ENCODE measurements around the gene VEGFA. TPM values are rescaled to one million over a fixed set of nuclear protein-coding genes. Genes with fewer than 3 reads are reported as not detected.

VEGFA gene
- total RNA-seq, 2 experiments from 2014 or later, result 64.6 to 72.8 TPM

DNA sequence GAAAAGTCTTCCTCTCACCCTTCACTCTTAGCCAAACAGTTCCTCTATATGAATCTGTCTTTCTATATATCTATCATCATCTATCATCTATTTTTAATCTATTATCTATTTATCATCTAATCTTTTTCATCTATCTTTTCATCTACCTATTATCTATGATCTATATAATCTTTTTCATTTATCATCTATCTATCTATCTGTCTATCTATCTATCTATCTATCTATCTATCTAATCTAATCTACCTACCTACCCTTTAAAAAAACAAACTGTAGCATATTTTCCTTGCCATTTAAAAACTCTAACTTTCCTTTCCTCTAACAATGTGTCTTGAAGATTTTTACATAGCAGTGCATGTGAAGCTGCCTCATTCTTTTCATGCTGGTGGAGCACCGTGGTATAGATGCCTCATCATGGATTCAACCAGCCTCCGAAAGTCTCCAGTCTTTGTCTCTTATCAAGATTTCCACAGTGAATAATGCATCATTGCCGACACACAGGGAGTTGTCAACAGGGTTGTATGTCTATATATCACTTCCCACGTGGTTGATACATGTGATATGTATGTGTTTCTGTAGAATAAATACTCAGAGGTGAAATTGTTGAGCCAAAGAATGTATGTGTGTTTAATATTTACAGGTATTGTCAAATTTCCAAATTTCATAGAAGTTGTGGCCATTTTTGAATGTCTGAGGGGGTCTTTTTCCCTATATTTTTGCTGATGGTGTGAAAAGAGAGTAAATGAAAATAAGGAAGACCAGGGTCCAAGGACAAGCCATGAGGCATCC is 51.3 kb downstream of the VEGFA start:
- Mint-ChIP-seq H3K9me3 (ENCODE audit: low read depth) (no peaks in the 10 kb centered on the region), H3K27me3 (no peaks in the 10 kb centered on the region), H3K36me3 (ENCODE audit: low read depth) (no peaks in the 10 kb centered on the region), H3K4me1 (no peaks in the 10 kb centered on the region), H3K27ac (no peak overlapping the region), H3K4me3 (no peak overlapping the region)
- ATAC-seq (no peak), DNase-seq (no peak)
- POLR2A ChIA-PET, result no interaction called here
- intact Hi-C loops (cut with DNase I, micrococcal nuclease), result no loop called here
- CTCF ChIA-PET, result no interaction called here

- Mint-ChIP-seq H3K4me1 (no peaks in the 10 kb centered on the region), H3K4me3 (no peak overlapping the region), H3K27me3 (no peaks in the 10 kb centered on the region), H3K9me3 (ENCODE audit: low read depth) (no peaks in the 10 kb centered on the region), H3K36me3 (ENCODE audit: low read depth) (no peaks in the 10 kb centered on the region), H3K27ac (no peak overlapping the region)
- POLR2A ChIA-PET, result no interaction called here
- DNase-seq, result no peak
- intact Hi-C loops (cut with DNase I, micrococcal nuclease), result no loop called here
- ATAC-seq, result no peak
- CTCF ChIA-PET, result no interaction called here
Measured at GRCh38 chr6:43823390-43823789, 53.4 kb downstream of the VEGFA start.

GRCh38 chr6:43823879-43824702 is 54.1 kb downstream of the VEGFA start:
- intact Hi-C loops (cut with DNase I, micrococcal nuclease), result no loop called here
- ATAC-seq, result no peak
- CTCF ChIA-PET, result no interaction called here
- Mint-ChIP-seq H3K36me3 (ENCODE audit: low read depth) (no peaks in the 10 kb centered on the region), H3K4me3 (no peak overlapping the region), H3K4me1 (no peaks in the 10 kb centered on the region), H3K9me3 (ENCODE audit: low read depth) (no peaks in the 10 kb centered on the region), H3K27ac (no peak overlapping the region), H3K27me3 (no peaks in the 10 kb centered on the region)
- DNase-seq, result no peak
- POLR2A ChIA-PET, result no interaction called here

GRCh38 chr6:43824703-43825064 is 54.7 kb downstream of the VEGFA start:
- no peaks in the 10 kb centered on the region for H3K27me3 Mint-ChIP-seq
- intact Hi-C loops (cut with DNase I, micrococcal nuclease), result no loop called here
- DNase-seq, result no peak
- ChIA-PET POLR2A (interaction anchor here (0.7 kb wide), 1 partner anchor 31 kb away, joined by 5 read pairs; no protein-coding TSS in a partner anchor), CTCF (no interaction called here)
- no peaks in the 10 kb centered on the region for H3K9me3 Mint-ChIP-seq (ENCODE audit: low read depth)
- H3K36me3 Mint-ChIP-seq (ENCODE audit: low read depth), result no peaks in the 10 kb centered on the region
- no peak for ATAC-seq
- no peak overlapping the region for H3K27ac Mint-ChIP-seq
- H3K4me3 Mint-ChIP-seq, result no peak overlapping the region
- no peaks in the 10 kb centered on the region for H3K4me1 Mint-ChIP-seq

- H3K4me1 Mint-ChIP-seq, result no peaks in the 10 kb centered on the region
- ChIA-PET POLR2A (interaction anchor here (0.5 to 0.7 kb wide), 2 partner anchors 31 to 261 kb away, joined by 4 to 5 read pairs; no protein-coding TSS in a partner anchor), CTCF (no interaction called here)
- H3K27ac Mint-ChIP-seq, result no peak overlapping the region
- no peaks in the 10 kb centered on the region for H3K36me3 Mint-ChIP-seq (ENCODE audit: low read depth)
- H3K4me3 Mint-ChIP-seq, result no peak overlapping the region
- ATAC-seq (no peak), DNase-seq (no peak)
- H3K9me3 Mint-ChIP-seq (ENCODE audit: low read depth), result no peaks in the 10 kb centered on the region
- intact Hi-C loops (cut with DNase I, micrococcal nuclease), result no loop called here
- H3K27me3 Mint-ChIP-seq, result no peaks in the 10 kb centered on the region
Measured at GRCh38 chr6:43825187-43826115, 55.4 kb downstream of the VEGFA start.

DNA sequence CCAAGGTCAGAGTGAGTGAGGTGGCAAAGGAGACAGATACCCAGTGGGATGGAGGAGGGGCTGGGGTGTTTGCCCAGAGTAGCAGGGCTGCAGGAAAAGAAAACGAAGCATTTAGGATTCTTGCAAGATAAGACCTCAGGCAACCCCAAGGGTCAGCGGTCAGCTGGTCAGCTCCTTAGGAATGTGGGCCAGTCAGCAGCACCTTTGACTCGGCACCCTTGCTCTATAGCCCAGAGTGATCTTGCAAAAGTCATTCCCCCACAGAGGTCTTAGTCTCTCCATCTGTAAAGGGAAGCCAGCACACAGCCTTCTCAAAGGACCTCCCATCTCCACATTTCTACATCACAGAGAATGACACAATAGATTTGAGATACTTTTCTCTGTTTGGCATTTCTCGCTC is 56.7 kb downstream of the VEGFA start:
- no peaks in the 10 kb centered on the region for H3K4me1 Mint-ChIP-seq
- ChIA-PET CTCF (no interaction called here), POLR2A (no interaction called here)
- no peak overlapping the region for H3K4me3 Mint-ChIP-seq
- no peaks in the 10 kb centered on the region for H3K9me3 Mint-ChIP-seq (ENCODE audit: low read depth)
- no peak overlapping the region for H3K27ac Mint-ChIP-seq
- ATAC-seq (no peak), DNase-seq (no peak)
- H3K36me3 Mint-ChIP-seq (ENCODE audit: low read depth), result no peaks in the 10 kb centered on the region
- H3K27me3 Mint-ChIP-seq, result no peaks in the 10 kb centered on the region
- intact Hi-C loops (cut with DNase I, micrococcal nuclease), result no loop called here

GRCh38 chr6:43827898-43828297 is 57.9 kb downstream of the VEGFA start:
- intact Hi-C loops (cut with DNase I, micrococcal nuclease), result no loop called here
- no peaks in the 10 kb centered on the region for H3K27me3 Mint-ChIP-seq
- DNase-seq (no peak), ATAC-seq (no peak)
- POLR2A ChIA-PET, result no interaction called here
- H3K4me1 Mint-ChIP-seq, result no peaks in the 10 kb centered on the region
- no peaks in the 10 kb centered on the region for H3K36me3 Mint-ChIP-seq (ENCODE audit: low read depth)
- H3K9me3 Mint-ChIP-seq (ENCODE audit: low read depth), result no peaks in the 10 kb centered on the region
- CTCF ChIA-PET, result interaction anchor here (0.5 to 0.6 kb wide), 2 partner anchors 39 to 341 kb away, joined by 3 read pairs; no protein-coding TSS in a partner anchor
- no peak overlapping the region for H3K4me3 Mint-ChIP-seq
- no peak overlapping the region for H3K27ac Mint-ChIP-seq

DNA sequence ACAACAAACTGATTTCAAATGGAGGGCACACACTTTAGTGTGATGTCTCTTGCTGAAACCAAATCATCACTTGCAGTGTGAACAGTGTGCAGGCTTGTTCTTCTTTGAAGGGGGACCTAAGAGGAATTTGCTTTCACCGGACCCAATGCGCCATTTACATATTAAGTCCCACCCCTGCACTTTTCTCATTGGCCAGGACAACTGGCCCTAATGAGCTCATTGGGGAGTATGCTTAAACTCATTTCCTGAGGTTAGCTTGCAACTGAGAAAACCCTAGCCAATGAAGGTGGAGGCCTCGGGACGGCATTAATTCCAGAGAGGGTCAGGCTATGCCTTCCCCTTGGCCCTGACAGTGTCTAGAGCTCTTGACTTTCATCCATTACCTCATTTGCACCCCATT is 58.7 kb downstream of the VEGFA start:
- Mint-ChIP-seq H3K4me3 (no peak overlapping the region), H3K27ac (no peak overlapping the region), H3K4me1 (no peaks in the 10 kb centered on the region), H3K9me3 (ENCODE audit: low read depth) (no peaks in the 10 kb centered on the region), H3K36me3 (ENCODE audit: low read depth) (no peaks in the 10 kb centered on the region), H3K27me3 (no peaks in the 10 kb centered on the region)
- ChIA-PET POLR2A (no interaction called here), CTCF (interaction anchor here (0.5 to 0.8 kb wide), 3 partner anchors 29 to 509 kb away, joined by 3 to 4 read pairs (median 3); no protein-coding TSS in a partner anchor)
- no peak for DNase-seq
- intact Hi-C loops (cut with DNase I, micrococcal nuclease), result no loop called here
- no peak for ATAC-seq

DNA sequence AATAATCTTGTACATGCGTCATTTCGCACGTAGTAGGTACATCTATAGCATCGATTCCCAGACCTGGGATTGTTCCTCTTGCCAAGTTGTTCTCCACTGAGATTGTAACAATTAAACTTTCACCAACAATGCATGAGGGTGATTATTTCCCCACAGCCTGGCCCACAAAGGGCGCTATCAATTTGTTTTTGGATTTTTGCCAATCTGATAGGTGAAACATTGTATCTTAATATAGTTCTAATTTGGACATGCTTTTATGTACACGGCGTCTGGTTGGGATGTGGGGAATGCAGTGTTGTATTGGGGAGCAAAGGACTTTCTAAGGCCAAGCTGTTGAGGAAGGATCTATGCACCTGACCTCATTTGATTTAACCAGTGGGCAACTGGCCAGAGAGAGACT is 59.5 kb downstream of the VEGFA start:
- DNase-seq, result no peak
- ChIA-PET CTCF (interaction anchor here (0.8 kb wide), 1 partner anchor 508 kb away, joined by 3 read pairs; no protein-coding TSS in a partner anchor), POLR2A (interaction anchor here (0.6 kb wide), 1 partner anchor 584 kb away, joined by 3 read pairs; no protein-coding TSS in a partner anchor)
- no peaks in the 10 kb centered on the region for H3K4me1 Mint-ChIP-seq
- H3K27ac Mint-ChIP-seq, result no peak overlapping the region
- H3K9me3 Mint-ChIP-seq (ENCODE audit: low read depth), result no peaks in the 10 kb centered on the region
- H3K27me3 Mint-ChIP-seq, result no peaks in the 10 kb centered on the region
- H3K4me3 Mint-ChIP-seq, result no peak overlapping the region
- no peak for ATAC-seq
- intact Hi-C loops (cut with DNase I, micrococcal nuclease), result no loop called here
- H3K36me3 Mint-ChIP-seq (ENCODE audit: low read depth), result no peaks in the 10 kb centered on the region

DNA sequence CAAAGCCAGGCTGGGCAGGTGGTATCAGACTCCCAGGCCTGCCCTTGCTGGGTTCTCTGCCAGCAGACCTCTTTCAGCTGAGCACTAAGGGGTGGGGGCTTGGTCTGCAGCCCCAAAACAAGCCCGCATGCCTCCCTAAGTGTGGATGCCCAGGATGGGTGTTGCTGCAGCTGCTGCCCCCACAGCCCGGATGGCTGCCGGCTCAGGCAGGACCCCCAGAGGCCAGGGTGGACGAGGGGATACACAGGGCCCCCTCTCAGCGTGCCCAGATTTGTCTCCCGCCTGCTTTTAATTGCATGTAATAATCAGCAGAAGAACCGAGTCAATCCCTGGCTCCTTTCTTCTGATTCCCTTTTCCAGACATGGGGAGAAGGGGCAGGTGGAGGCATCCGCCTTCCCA is 60.8 kb downstream of the VEGFA start:
- CTCF ChIA-PET, result interaction anchor here (0.7 kb wide), 1 partner anchor 447 kb away, joined by 3 read pairs; no protein-coding TSS in a partner anchor
- ATAC-seq (no peak), DNase-seq (no peak)
- no peak overlapping the region for H3K4me3 Mint-ChIP-seq
- POLR2A ChIA-PET, result no interaction called here
- intact Hi-C loops (cut with DNase I, micrococcal nuclease), result no loop called here
- H3K27me3 Mint-ChIP-seq, result peaks cover 3% of the 10 kb centered on the region
- H3K27ac Mint-ChIP-seq, result no peak overlapping the region
- H3K9me3 Mint-ChIP-seq (ENCODE audit: low read depth), result no peaks in the 10 kb centered on the region
- no peaks in the 10 kb centered on the region for H3K4me1 Mint-ChIP-seq
- no peaks in the 10 kb centered on the region for H3K36me3 Mint-ChIP-seq (ENCODE audit: low read depth)

- no peak overlapping the region for H3K27ac Mint-ChIP-seq
- H3K9me3 Mint-ChIP-seq (ENCODE audit: low read depth), result no peaks in the 10 kb centered on the region
- no peaks in the 10 kb centered on the region for H3K36me3 Mint-ChIP-seq (ENCODE audit: low read depth)
- ChIA-PET CTCF (interaction anchor here (0.7 kb wide), 1 partner anchor 447 kb away, joined by 3 read pairs; no protein-coding TSS in a partner anchor), POLR2A (no interaction called here)
- intact Hi-C loops (cut with DNase I, micrococcal nuclease), result no loop called here
- DNase-seq (no peak), ATAC-seq (no peak)
- H3K4me1 Mint-ChIP-seq, result no peaks in the 10 kb centered on the region
- H3K27me3 Mint-ChIP-seq, result peaks cover 3% of the 10 kb centered on the region
- no peak overlapping the region for H3K4me3 Mint-ChIP-seq
Measured at GRCh38 chr6:43831191-43831590, 61.2 kb downstream of the VEGFA start.

All from activated CD4-positive, alpha-beta T cell treated with anti-CD3 and anti-CD28 coated beads for 36 hours (primary cell).